Heart left ventricle (tissue), 16 donors: Measurements from ENCODE around the gene GAPDH. TPM values are rescaled to one million over a fixed set of nuclear protein-coding genes. Genes with fewer than 3 reads are reported as not detected.
A peak's percentile ranks its signal among the peaks of the same experiment; 100 is the strongest.

Experiments used
- ATAC-seq, 4 donors: fragments of 200-7000 bp; cut with Tn5 transposase; one replicate each; pipeline ENCODE4 v1.9.1; 2020 to 2022; ENCODE audit warnings: moderate library complexity in 4 of 4, mild to moderate bottlenecking in 3 of 4, moderate number of reproducible peaks in 1 of 4
- DNase-seq, 5 donors: peaks; one replicate each; pipeline ENCODE4 v3.0.0-alpha.2; 2020
- H3K27ac ChIP-seq, 12 donors: fragments of 200-600 bp; sonication (generic) in 4 of 12; one replicate each; pipeline versions ENCODE4 v1.5.0 to v1.8.0; 2016 to 2022; ENCODE audit warnings: mild to moderate bottlenecking in 2 of 12
- H3K27me3 ChIP-seq, 9 donors: fragments of 200-600 bp; sonication (generic) in 2 of 9; one replicate each; pipeline versions ENCODE4 v1.5.1 to v1.8.0; 2016 to 2022; ENCODE audit warnings: mild to moderate bottlenecking in 3 of 9
- H3K36me3 ChIP-seq, 9 donors: fragments of 200-600 bp; sonication (generic) in 2 of 9; one replicate each; pipeline versions ENCODE4 v1.5.0 to v1.8.0; 2018 to 2022; ENCODE audit warnings: mild to moderate bottlenecking in 2 of 9
- H3K4me1 ChIP-seq, 12 donors: fragments of 200-600 bp; sonication (generic) in 4 of 12; one replicate each; pipeline versions ENCODE4 v1.5.0 to v1.8.0; 2016 to 2022; ENCODE audit warnings: mild to moderate bottlenecking in 3 of 12
- H3K4me3 ChIP-seq, 12 donors: fragments of 200-600 bp; sonication (generic) in 4 of 12; one replicate each; pipeline versions ENCODE4 v1.5.0 to v1.8.0; 2017 to 2022; ENCODE audit warnings: mild to moderate bottlenecking in 9 of 12, moderate library complexity in 4 of 12
- H3K9me3 ChIP-seq, 12 donors: fragments of 200-600 bp; sonication (generic) in 4 of 12; one replicate each; pipeline versions ENCODE4 v1.5.0 to v1.8.0; 2016 to 2022; ENCODE audit warnings: mild to moderate bottlenecking in 1 of 12
- POLR2A ChIP-seq, 2 donors: fragments of 450-650 bp; IDR thresholded peaks; one replicate each; pipeline ENCODE4 v1.6.1; 2017; ENCODE audit warnings: antibody characterized with exemption in 2 of 2, mild to moderate bottlenecking in 2 of 2, moderate library complexity in 2 of 2
- WGBS, 4 donors: extraction: QIAGEN DNeasy Blood & Tissue Kit in 2 of 4; methylation state at CpG; one replicate each; pipeline versions ENCODE4 v1.1.5 to v1.1.7; 2013 to 2018; 5-methylcytosine and 5-hydroxymethylcytosine counted together
- intact Hi-C, 10 donors: fragments of 100-400 bp; cut with DNase I; formaldehyde crosslinking; loops; one replicate each; pipeline versions ENCODE4 v1.11.1 to v1.14.2; 2022
- polyA plus RNA-seq, 2 donors: library from polyadenylated mRNA; stranded (reverse); fragments of 200-250 nt; gene quantifications; one replicate each; pipeline ENCODE4 v1.2.3, GENCODE V29; 2013
- total RNA-seq, 9 donors: library from RNA; depleted of rRNA in 2 of 9; stranded (reverse); fragments of >200 nt in 2 of 9; fragmentation: NEBNext Ultra II Directional in 3 of 9; extraction: Animal tissue kit (Norgen Biotek cat#: 25700) in 3 of 9; gene quantifications; one replicate each; pipeline versions ENCODE4 v1.1.0 to v1.2.4, GENCODE V29; 2016 to 2023
- TF ChIP-seq, protein P1 (sequence below), 12 donors: fragments of 200-600 bp; sonication (generic) in 4 of 12; IDR thresholded peaks; one replicate each; pipeline versions ENCODE4 v1.5.0 to v1.8.0; 2018 to 2022; ENCODE audit warnings: antibody characterized with exemption in 12 of 12, mild to moderate bottlenecking in 5 of 12
- donor health status: ischemic (EF 13 %, LVEDD 7.1; RV severe dilation, severe dysfunction).
- donor health status: healthy with polysubstance abuse.
- donor health status: DM: no; HTN: yes; CAD: no.
- donor health status: DM: no; HTN: no; CAD: no.
- donor health status: ischemic (EF 25% LVEDD 6.9; RV normal size, moderate dysfunction).
- donor health status: ischemic (EF 25% LVEDD 5.7; RV mildly dilated, moderate dysfunction).
- donor health status: healthy.
- donor health status: DM: yes; HTN: yes; CAD: no.
- donor health status: ischemic (EF 35%, LVEDD 5.7; RV mildly dilated, moderate dysfunction).
- donor health status: nonischemic (EF 11% LVEDD 7.7; RV severe dilation, severe dysfunction).
- donor health status: DM: yes; HTN: yes; CAD: no.
- donor health status: PGD.
- donor health status: ischemic (EF 29% LVEDD 5.4; RV normal size, mild dysfunction).
- donor health status: nonischemic (EF 23%, LVEDD 6.1; RV moderate dilation, normal function).

Gene GAPDH
- total and polyA plus RNA-seq, 11 donors, result 3,379 to 7,430 (median 4,887) TPM

DNA sequence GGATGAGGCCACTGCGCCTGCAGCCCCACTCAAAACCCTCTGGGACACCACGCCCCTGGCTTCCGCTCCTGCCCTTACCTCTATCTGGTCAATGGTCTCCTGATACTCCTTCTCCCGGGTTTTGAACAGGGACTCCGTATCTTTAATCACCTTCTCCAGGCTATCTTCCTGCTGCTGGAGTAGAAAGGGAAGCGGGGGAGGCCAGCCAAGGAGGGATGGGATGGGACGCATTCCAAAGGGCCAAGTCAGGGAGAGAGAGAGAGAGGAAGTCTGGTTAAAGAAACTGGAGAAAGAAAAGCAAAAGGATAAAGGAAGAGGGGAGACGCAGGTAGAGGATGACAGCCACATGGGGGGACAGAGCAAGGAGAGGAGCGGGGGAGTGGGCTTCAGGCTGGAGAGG lies 13.7 kb downstream of the GAPDH start:
- Histone ChIP-seq H3K9me3 (no peaks in the 10 kb centered on the region), H3K36me3 (peaks cover 0 to 73% (median 55%) of the 10 kb centered on the region in 9 donors), H3K4me3 (peak overlapping the region in 1 of 12 donors; percentile 35), H3K4me1 (peaks cover 10 to 65% (median 54%) of the 10 kb centered on the region in 12 donors), H3K27ac (peak overlapping the region in 10 of 12 donors; percentile 24 to 93 (median 61)), H3K27me3 (no peaks in the 10 kb centered on the region)
- DNase-seq, result peak in 2 of 5 donors; percentile 57 to 64
- ATAC-seq, result no peak
- WGBS, 4 donors, result 43 to 55% (median 50%) methylated on average over 9 of the region's 9 CpGs
- TF ChIP-seq, protein P1, sequence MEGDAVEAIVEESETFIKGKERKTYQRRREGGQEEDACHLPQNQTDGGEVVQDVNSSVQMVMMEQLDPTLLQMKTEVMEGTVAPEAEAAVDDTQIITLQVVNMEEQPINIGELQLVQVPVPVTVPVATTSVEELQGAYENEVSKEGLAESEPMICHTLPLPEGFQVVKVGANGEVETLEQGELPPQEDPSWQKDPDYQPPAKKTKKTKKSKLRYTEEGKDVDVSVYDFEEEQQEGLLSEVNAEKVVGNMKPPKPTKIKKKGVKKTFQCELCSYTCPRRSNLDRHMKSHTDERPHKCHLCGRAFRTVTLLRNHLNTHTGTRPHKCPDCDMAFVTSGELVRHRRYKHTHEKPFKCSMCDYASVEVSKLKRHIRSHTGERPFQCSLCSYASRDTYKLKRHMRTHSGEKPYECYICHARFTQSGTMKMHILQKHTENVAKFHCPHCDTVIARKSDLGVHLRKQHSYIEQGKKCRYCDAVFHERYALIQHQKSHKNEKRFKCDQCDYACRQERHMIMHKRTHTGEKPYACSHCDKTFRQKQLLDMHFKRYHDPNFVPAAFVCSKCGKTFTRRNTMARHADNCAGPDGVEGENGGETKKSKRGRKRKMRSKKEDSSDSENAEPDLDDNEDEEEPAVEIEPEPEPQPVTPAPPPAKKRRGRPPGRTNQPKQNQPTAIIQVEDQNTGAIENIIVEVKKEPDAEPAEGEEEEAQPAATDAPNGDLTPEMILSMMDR (IDR thresholded peaks at IDR 0.05), result no peak
- no peak for TF ChIP-seq POLR2A (IDR thresholded peaks at IDR 0.05)
- intact Hi-C loops, result no loop called here

DNA sequence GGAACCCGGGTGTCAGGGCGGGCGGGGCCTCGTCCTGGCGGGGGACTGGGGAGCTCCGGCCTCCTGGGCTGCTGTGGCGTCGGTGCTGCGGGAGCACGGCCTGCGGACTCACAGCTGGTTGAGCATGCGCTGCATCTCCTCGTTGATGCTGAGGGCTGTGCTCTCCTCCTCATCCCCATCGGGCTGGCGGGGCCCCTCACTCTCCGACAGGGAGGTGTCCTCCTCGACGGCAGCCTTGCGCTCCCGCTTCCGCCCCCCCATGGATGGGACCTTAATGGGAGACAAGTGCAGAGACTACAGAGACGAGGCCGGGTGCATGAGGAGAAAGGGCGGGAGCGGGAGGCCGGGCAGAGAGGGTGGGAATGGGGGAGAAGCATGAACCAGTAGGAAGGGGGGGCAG lies 14.2 kb downstream of the GAPDH start:
- peaks cover 0 to 68% (median 55%) of the 10 kb centered on the region in 9 donors for H3K36me3 ChIP-seq
- no peaks in the 10 kb centered on the region for H3K27me3 ChIP-seq
- ATAC-seq (no peak), DNase-seq (peak in 1 of 5 donors; percentile 64)
- peak overlapping the region in 11 of 12 donors; percentile 24 to 93 (median 56) for H3K27ac ChIP-seq
- 70 to 76% (median 73%) methylated on average over 26 of the region's 26 CpGs for WGBS, 4 donors
- intact Hi-C loops, result no loop called here
- TF ChIP-seq, protein P1 (IDR thresholded peaks at IDR 0.05), result no peak
- TF ChIP-seq POLR2A (IDR thresholded peaks at IDR 0.05), result no peak
- peaks cover 10 to 69% (median 59%) of the 10 kb centered on the region in 12 donors for H3K4me1 ChIP-seq
- peak overlapping the region in 1 of 12 donors; percentile 35 for H3K4me3 ChIP-seq
- no peaks in the 10 kb centered on the region for H3K9me3 ChIP-seq

DNA sequence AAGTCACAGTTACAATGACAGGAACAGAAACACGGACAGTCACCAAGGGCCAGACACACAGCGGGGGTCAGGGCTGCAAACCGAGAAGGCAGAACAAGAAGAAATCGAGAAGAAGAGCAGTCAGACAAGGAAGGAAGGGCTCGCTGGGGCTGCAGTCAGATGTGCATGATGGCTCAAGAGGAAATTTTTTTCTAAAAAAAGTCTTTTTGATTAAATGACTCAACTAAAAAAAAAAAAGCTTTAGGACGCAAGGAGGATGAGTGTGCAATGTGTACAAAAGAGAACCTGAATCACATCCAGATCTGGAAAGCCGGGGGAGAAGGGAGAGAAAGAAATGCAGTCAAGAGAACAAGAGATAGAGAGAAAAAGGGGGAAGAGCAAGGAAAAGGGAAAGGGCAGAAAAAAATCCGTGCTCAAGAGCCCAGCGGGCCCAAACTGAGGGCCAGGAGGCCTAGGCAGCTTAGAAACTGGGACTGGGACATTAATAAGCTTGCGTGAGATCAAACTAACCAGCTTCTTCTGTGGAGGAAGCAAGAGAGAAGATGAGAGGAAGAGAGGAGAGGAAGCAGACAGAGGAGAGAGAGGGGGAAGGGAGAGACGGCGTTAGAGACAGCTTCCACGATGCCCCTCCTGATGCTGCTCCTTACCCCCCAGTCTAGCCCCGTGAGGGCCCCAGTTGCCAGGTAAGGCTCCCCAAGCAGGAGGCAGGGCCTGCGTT lies 14.8 kb downstream of the GAPDH start:
- 78 to 83% (median 81%) methylated on average over 14 to 15 of the region's 15 CpGs for WGBS, 4 donors
- ATAC-seq (no peak), DNase-seq (no peak)
- H3K9me3 ChIP-seq, result no peaks in the 10 kb centered on the region
- TF ChIP-seq, protein P1 (IDR thresholded peaks at IDR 0.05), result no peak
- no peak for TF ChIP-seq POLR2A (IDR thresholded peaks at IDR 0.05)
- peak overlapping the region in 9 of 12 donors; percentile 24 to 96 (median 88) for H3K27ac ChIP-seq
- peak overlapping the region in 2 of 12 donors; percentile 3 to 35 for H3K4me3 ChIP-seq
- peaks cover 0 to 63% (median 55%) of the 10 kb centered on the region in 9 donors for H3K36me3 ChIP-seq
- peaks cover 10 to 75% (median 65%) of the 10 kb centered on the region in 12 donors for H3K4me1 ChIP-seq
- intact Hi-C loops, result no loop called here
- no peaks in the 10 kb centered on the region for H3K27me3 ChIP-seq

DNA sequence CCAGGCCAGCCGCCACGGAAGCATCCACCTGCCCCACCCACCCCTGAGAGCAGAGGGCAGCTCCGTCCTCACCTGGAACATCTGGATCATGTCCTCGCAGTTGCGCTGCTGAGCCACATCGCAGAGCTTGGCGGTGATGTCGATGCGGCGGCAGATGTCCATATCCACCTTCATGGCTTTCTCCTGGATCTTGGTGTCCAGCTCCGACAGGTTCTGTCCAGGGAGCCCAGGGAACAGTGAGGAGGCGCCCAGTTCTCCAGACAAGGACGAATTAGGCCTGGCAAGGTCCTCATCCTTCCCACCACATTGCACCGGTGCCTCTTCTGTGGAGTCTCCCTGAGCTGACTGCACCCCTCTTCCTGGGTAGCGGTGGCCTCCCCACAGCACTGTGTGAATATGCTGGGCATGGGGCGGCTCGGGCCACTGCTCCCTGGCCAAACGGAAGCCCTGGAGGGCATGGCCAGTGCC lies 15.4 kb downstream of the GAPDH start:
- DNase-seq (peak in 2 of 5 donors; percentile 13 to 58), ATAC-seq (no peak)
- Histone ChIP-seq H3K4me1 (peaks cover 10 to 81% (median 71%) of the 10 kb centered on the region in 12 donors), H3K9me3 (no peaks in the 10 kb centered on the region), H3K36me3 (peaks cover 0 to 57% (median 49%) of the 10 kb centered on the region in 9 donors), H3K27me3 (no peaks in the 10 kb centered on the region), H3K27ac (peak overlapping the region in 10 of 12 donors; percentile 82 to 96 (median 90)), H3K4me3 (peak overlapping the region in 1 of 12 donors; percentile 35)
- 93 to 95% (median 94%) methylated on average over 10 to 18 of the region's 18 CpGs for WGBS, 4 donors
- TF ChIP-seq POLR2A (IDR thresholded peaks at IDR 0.05), result no peak
- TF ChIP-seq, protein P1 (IDR thresholded peaks at IDR 0.05), result no peak
- intact Hi-C loops, result loop anchor here in 2 of 10 donors (5.0 to 10.0 kb wide), 2 partner anchors 127 to 205 kb away; partner anchors contain the start of gene TNFRSF1A (in 1 of the 2)
